GM08714 (cell line): ENCODE results near the gene CTNNA3.

Source experiments
- H3K4me3 ChIP-seq: fragments of 200-500 bp; sonication (Bioruptor generic); 2 replicates; pipeline ENCODE4 v1.5.1; 2014; ENCODE audit warnings: mild to moderate bottlenecking, low read length, inconsistent platforms
- ZNF274 ChIP-seq: IDR thresholded peaks from 2 replicates; pipeline ENCODE4 v1.6.1; 2012; ENCODE audit warnings: mild to moderate bottlenecking, low read depth, low read length

CTNNA3 gene

DNA sequence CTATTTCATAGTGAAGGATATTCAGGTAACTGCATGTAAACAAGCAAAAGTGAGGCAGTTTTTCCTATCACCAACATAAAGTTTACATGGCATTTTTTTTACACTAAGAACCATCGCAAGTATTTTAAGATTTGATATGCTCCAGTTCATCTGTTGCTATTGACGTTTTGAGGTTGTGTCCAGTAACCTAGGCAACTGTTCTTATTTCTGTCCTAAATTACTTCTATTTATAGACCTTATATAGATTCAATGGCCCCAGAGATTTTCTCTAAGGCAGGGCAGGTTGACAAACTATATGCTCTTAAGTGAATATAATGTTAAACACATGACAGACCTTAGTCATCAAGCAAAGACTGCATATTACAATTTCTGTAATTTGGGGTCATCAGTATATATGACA lies 1600.4 kb downstream of the CTNNA3 start:
- H3K4me3 ChIP-seq, result no peak overlapping the region
- TF ChIP-seq ZNF274, result no peak

DNA sequence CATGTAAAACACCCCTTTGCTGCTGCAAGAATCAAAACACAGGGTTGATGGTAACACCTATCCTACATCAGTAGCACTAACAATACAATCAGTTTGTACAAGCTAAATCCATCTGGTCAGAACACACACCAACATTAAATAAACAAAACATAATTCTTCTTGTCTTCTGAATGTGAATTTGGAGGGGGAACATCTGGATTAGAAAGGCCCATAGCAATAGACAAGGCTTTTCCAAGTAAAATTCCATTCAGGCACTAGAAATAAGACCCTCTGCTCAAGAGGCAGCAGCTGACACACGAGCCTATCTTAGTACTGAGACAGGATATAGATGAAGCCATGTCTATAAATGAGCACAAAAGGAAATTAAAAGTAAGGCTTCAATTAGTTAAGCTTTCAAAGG lies 1610.1 kb downstream of the CTNNA3 start:
- no peak for TF ChIP-seq ZNF274
- H3K4me3 ChIP-seq, result no peak overlapping the region

- no peak for TF ChIP-seq ZNF274
Measured at GRCh38 chr10:66071907-66072306, 1624.1 kb downstream of the CTNNA3 start.

GRCh38 chr10:66058594-66058993 lies 1637.4 kb downstream of the CTNNA3 start:
- no peak for TF ChIP-seq ZNF274
- no peak overlapping the region for H3K4me3 ChIP-seq

More at GRCh38 chr10:66071907-66072306, 1624.1 kb downstream of the CTNNA3 start:
- H3K4me3 ChIP-seq, result no peak overlapping the region

DNA sequence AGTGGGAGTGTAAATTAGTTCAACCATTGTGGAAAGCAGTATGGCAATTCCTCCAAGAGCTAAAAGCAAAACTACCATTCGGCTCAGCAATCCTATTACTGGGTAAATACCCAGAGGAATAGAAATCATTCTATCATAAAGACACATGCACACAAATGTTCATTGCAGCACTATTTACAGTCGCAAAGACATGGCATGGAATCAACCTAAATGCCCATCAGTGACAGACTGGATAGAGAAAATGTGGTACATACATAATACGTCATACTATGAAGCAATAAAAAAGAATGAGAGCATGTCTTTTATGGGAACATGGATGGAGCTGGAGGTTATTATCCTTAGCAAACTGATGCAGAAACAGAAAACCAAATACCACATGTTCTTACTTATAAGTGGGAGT lies 1646.7 kb downstream of the CTNNA3 start:
- H3K4me3 ChIP-seq, result no peak overlapping the region
- TF ChIP-seq ZNF274, result no peak

DNA sequence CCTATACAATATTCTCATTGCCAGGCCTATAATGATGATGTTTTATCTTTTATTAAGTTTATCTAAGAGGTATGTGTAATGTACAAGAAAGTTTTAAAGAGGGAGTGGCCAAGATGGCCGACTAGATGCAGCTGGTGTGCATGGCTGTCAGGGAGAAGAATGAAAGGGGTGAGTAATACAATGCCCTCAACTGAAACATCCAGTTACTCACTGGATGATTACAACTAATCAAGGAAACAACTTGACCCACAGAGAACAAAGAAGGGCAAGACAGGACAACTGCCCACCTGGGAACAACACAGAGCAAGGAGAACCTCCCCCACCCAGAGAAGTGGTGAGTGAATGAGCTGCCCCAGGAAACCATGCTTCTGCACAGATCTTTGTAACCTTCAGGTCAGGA lies 1650.1 kb downstream of the CTNNA3 start:
- H3K4me3 ChIP-seq, result no peak overlapping the region
- TF ChIP-seq ZNF274, result no peak

DNA sequence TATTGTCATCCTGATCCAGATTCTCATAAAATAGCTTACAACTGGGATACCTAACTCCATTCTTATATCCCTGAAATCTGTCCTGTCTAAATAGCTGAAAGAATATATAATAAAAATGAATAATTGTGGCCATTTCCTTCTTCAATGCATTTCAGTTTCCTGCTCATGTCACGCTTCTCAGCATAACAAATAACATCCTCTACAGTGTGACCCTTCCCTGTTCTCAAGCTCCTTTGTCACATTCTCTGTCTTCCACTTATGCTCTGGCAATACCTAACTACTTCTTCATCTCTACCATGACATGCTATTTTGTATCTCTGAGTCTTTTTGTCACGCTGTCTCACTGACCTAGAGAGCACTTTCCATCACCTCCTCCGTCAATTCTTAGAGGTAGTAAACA lies 1654.2 kb downstream of the CTNNA3 start:
- TF ChIP-seq ZNF274, result no peak
- no peak overlapping the region for H3K4me3 ChIP-seq

DNA sequence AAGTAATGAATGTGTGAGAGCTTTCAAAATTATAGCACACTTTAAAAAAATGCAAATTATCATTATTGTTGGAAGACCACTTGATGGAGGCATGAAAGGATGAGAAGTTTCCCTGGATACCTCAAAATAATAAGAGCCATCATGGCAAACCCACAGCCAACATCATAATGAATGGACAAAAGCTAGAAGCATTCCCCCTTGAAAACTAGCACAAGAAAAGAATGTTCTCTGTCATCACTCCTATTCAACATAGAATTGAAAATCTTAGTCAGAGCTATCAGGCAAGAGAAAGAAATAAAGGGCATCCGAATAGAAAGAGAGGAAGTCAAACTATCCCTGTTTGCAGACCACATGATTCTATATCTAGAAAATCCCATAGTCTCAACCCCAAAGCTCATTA lies 1657.4 kb downstream of the CTNNA3 start:
- TF ChIP-seq ZNF274, result no peak
- no peak overlapping the region for H3K4me3 ChIP-seq

- no peak overlapping the region for H3K4me3 ChIP-seq
- no peak for TF ChIP-seq ZNF274
Measured at GRCh38 chr10:66026321-66026720, 1669.7 kb downstream of the CTNNA3 start.

DNA sequence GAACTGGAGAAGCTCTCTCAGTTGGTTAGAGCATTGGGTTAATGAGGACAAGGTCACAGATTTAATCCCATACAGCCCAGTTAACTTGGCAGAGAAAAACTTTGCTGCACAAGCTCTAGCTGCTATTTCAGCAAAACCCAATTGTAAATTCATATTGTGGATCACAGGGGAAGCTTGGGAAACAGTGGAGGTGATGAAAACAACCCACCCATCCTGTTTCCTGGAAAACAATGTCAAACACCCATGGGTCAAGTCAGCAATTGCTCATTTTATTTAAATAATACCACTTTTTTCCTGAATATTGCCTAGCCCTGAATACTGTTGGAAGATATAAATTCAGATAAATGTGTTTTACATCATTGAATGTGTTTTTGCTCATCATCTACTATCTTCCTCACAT lies 1670.8 kb downstream of the CTNNA3 start:
- H3K4me3 ChIP-seq, result no peak overlapping the region
- TF ChIP-seq ZNF274, result no peak

DNA sequence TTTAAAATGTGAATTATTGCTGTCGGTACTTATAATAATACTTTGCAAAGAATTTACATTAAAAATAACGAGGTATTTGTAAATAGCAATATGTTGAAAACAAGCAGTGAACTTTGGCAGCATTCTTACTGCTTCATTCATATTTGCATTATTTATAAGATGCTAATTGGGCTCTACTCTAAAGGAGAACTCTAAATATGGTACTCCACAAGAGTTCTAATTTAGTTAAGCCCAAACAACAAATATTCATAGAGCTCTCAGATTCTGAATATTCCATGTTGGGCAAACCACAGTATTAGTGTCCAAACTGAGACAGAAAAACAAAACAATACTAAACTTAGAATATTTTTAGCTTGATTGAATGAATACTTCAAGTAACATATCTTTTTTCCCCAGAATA lies 1674.6 kb downstream of the CTNNA3 start:
- H3K4me3 ChIP-seq, result no peak overlapping the region
- TF ChIP-seq ZNF274, result no peak

DNA sequence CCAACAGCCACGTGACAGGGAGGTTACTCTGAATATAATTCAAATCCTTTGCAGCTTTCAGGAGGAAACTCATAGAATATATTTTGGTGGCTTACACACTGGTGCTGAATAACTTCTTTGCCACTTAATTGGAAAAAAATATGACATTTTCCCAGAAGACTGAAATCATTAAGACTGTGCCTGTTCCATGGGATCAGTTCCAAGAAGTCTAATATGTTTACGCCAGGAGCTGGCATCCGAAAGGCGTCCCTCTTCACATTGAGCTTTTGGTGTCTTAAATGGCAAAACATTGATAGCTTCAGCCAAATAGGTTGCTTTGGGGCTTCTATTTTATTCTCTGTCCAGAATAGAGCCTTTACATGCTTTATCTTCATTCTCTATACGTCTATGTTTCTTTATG lies 1687.8 kb downstream of the CTNNA3 start:
- no peak overlapping the region for H3K4me3 ChIP-seq
- no peak for TF ChIP-seq ZNF274

DNA sequence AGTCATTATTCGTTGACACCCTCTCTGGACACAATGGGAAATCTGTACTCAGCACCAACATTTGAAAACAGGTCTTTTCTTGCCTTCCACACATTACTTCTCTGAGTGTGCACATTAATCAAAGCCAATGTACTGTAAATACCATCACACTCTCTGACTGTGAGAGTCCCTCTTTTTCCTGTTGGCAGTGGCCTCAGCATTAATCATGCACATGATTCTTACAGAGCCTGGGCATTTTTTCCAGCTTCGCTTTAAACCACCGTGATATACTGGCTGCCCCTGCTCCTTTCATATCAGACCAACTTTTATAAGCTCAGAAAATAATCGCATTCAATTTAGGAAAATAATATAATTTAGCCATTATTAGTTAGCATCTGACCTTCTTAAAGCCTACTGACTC lies 1689.6 kb downstream of the CTNNA3 start:
- H3K4me3 ChIP-seq, result no peak overlapping the region
- no peak for TF ChIP-seq ZNF274

DNA sequence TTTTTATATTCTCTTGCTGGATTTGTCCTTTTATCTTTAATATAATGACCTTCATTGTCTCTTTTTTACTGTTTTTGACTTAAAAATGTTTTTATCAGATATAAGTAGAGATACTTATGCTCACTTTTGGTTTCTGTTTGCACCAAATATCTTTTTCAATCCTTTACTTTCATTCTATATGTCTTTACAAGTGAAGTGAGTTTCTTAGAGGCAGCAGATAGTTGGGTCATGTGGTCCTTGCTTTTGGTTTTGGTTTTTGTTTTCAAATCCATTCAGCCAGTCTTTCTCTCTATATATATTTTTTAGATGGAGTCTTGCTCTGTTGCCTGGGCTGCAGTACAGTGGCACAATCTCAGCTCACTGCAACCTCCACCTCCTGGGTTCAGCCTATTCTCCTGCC lies 1702.5 kb downstream of the CTNNA3 start:
- no peak overlapping the region for H3K4me3 ChIP-seq
- TF ChIP-seq ZNF274, result no peak

GRCh38 chr10:65968871-65969270 lies 1727.1 kb downstream of the CTNNA3 start:
- H3K4me3 ChIP-seq, result no peak overlapping the region
- no peak for TF ChIP-seq ZNF274

DNA sequence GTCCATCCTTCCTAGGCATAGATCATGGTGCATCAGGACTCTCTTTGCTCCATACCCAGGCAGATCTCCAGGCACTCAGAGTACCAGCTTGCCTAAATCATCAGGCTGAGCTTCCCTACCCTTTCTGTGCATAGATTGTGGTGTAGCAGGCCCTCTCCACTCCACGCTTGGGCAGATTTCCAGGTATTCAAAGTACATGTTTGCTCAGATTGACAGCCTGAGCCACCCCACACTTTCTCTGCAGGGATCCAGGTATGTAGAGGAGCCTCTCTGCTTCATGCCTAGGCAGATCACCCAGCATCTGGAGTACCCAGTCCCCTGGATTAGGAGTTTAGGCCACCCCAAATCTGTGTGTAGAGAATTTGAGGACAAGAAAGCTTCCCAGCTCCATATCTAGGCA lies 1727.6 kb downstream of the CTNNA3 start:
- no peak for TF ChIP-seq ZNF274
- H3K4me3 ChIP-seq, result no peak overlapping the region

- no peak for TF ChIP-seq ZNF274
Measured at GRCh38 chr10:65964205-65964604, 1731.8 kb downstream of the CTNNA3 start.

More at GRCh38 chr10:65964205-65964604, 1731.8 kb downstream of the CTNNA3 start:
- no peak overlapping the region for H3K4me3 ChIP-seq
